ENCODE measurements around the gene TTLL6. TPM values are rescaled to one million over a fixed set of nuclear protein-coding genes. Genes with fewer than 3 reads are reported as not detected.

TTLL6 gene
- total RNA-seq, 1 experiment from 2014 or later = 2.4 TPM

DNA sequence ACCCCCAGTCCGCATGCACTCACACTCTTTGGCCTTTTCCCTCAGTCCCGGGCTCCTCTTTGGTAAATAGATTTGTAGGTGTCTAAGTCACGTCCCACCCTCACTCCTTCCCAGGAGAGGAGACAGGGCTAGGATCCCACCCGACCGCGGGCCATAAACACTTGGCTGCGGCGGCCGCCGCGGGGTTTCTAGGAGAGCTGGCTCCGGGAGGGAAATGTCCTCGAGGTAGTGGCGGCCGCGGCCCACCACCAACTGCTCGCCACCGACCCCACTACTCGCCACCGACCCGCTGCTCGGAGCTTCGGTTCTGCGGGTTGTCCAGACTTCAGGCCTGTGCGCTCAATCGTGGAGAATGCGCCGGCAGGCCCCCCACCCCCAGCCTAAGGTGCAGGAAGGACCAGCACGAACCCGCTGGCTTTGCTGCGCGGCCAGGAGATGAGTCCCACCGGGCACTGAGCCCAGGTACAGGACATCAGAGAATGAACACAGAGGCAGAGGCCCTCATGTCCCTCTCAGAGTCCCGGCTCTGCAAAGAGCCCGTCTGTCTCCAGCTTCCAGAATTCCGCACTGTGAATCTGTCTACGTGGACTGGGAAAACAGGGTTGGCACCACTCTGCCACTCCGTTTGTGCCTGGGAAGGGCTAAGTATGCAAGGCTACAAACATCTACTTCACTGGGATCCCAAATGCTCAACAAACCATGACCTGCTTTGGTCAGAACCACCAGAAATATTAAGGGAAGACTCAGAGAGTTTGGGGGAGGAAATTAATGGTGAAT is 91.6 kb downstream of the TTLL6 start:
- H3K9ac ChIP-seq (ENCODE audit: extremely low read depth, insufficient read length, low read length) = no peak overlapping the region
- H4K91ac ChIP-seq (ENCODE audit: insufficient read length, low read depth, low read length) = no peak overlapping the region
- H3K18ac ChIP-seq (ENCODE audit: insufficient read length, low read depth, low read length) = no peak overlapping the region
- no peak overlapping the region for H3T11ph ChIP-seq (ENCODE audit: low read length)
- no peak overlapping the region for H2AK5ac ChIP-seq (ENCODE audit: insufficient read length, low read length)
- H3K4me1 Mint-ChIP-seq = peaks cover 21 to 34% of the 10 kb centered on the region in 2 experiments
- no peak overlapping the region for H2BK5ac ChIP-seq (ENCODE audit: insufficient read length, low read length)
- WGBS (ENCODE audit: extremely low coverage, insufficient read length, low lambda C conversion rate) = no CpG with 5 or more reads among the region's 38 CpGs
- H3K23me2 ChIP-seq (ENCODE audit: insufficient read length, low read depth, low read length, poor library complexity, severe bottlenecking) = peaks cover 8% of the 10 kb centered on the region
- no peak overlapping the region for H2BK15ac ChIP-seq (ENCODE audit: low read depth, low read length)
- H3K79me1 ChIP-seq (ENCODE audit: insufficient read depth, low read depth, low read length, poor library complexity, severe bottlenecking) = no peaks in the 10 kb centered on the region
- no peak overlapping the region for H3K4me3 Mint-ChIP-seq
- peaks cover 100% of the 10 kb centered on the region for H3K27me3 Mint-ChIP-seq (ENCODE audit: low read depth)
- no peak overlapping the region for H3K14ac ChIP-seq (ENCODE audit: insufficient read depth, low read length)
- peaks cover 4 to 10% of the 10 kb centered on the region in 2 experiments; a peak in 3 of 5 replicates for H3K9me3 Mint-ChIP-seq
- no peak overlapping the region for H2BK12ac ChIP-seq (ENCODE audit: insufficient read length, low read depth, low read length)
- H3K27ac ChIP-seq (ENCODE audit: insufficient read length, low read depth, low read length) = no peak overlapping the region
- peaks cover 100% of the 10 kb centered on the region for H3K27me3 ChIP-seq (ENCODE audit: insufficient read depth, low read length)
- H2BK120ac ChIP-seq (ENCODE audit: low read depth, low read length, poor library complexity, severe bottlenecking) = no peak overlapping the region
- no peak overlapping the region for H3K4ac ChIP-seq (ENCODE audit: low read depth, low read length)
- no peak overlapping the region for H3K4me2 ChIP-seq (ENCODE audit: insufficient read depth, insufficient read length, low read length)
- TF ChIP-seq, protein P1, sequence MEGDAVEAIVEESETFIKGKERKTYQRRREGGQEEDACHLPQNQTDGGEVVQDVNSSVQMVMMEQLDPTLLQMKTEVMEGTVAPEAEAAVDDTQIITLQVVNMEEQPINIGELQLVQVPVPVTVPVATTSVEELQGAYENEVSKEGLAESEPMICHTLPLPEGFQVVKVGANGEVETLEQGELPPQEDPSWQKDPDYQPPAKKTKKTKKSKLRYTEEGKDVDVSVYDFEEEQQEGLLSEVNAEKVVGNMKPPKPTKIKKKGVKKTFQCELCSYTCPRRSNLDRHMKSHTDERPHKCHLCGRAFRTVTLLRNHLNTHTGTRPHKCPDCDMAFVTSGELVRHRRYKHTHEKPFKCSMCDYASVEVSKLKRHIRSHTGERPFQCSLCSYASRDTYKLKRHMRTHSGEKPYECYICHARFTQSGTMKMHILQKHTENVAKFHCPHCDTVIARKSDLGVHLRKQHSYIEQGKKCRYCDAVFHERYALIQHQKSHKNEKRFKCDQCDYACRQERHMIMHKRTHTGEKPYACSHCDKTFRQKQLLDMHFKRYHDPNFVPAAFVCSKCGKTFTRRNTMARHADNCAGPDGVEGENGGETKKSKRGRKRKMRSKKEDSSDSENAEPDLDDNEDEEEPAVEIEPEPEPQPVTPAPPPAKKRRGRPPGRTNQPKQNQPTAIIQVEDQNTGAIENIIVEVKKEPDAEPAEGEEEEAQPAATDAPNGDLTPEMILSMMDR (conservative IDR thresholded peaks at IDR 0.05) = no peak
- H4K20me1 ChIP-seq (ENCODE audit: control insufficient read depth, insufficient read depth, insufficient read length) = peaks cover 4% of the 10 kb centered on the region
- H4K8ac ChIP-seq (replicated peaks; ENCODE audit: insufficient read length, low read depth, low read length) = no peak overlapping the region
- no peak overlapping the region for H2AFZ ChIP-seq (ENCODE audit: low read length)
- no peaks in the 10 kb centered on the region for H3K79me2 ChIP-seq (ENCODE audit: insufficient read depth, low read length)
- no peak overlapping the region for H2BK20ac ChIP-seq (ENCODE audit: low read depth, low read length, poor library complexity, severe bottlenecking)
- no peak for DNase-seq
- H3K23ac ChIP-seq (ENCODE audit: insufficient read length, low read depth, low read length) = no peak overlapping the region
- no peaks in the 10 kb centered on the region for H3K9me3 ChIP-seq (ENCODE audit: control insufficient read depth, low read depth, low read length)
- H3K36me3 Mint-ChIP-seq (ENCODE audit: insufficient read depth in 1 of 3, low read depth in 3 of 3) = peaks cover 0 to 2% (median 0%) of the 10 kb centered on the region in 3 experiments; a peak in 1 of 7 replicates
- H4K5ac ChIP-seq (ENCODE audit: insufficient read length, low read depth, low read length) = no peak overlapping the region
- H3K56ac ChIP-seq (ENCODE audit: insufficient read length, low read depth, low read length) = no peak overlapping the region
- H3K4me1 ChIP-seq (ENCODE audit: insufficient read depth, low read length) = peaks cover 1% of the 10 kb centered on the region; the same call in 1 of the 2 replicates
- H3K27ac Mint-ChIP-seq = no peak overlapping the region

Measured in H9 (cell line).